Measurements from ENCODE around the gene WFDC5. TPM values are rescaled to one million over a fixed set of nuclear protein-coding genes. Genes with fewer than 3 reads are reported as not detected.

Gene WFDC5
- total and polyA plus RNA-seq, 9 of the 15 experiments (the other 6 are each of a cell fraction or from before 2014, with no cell fraction given), result not detected

DNA sequence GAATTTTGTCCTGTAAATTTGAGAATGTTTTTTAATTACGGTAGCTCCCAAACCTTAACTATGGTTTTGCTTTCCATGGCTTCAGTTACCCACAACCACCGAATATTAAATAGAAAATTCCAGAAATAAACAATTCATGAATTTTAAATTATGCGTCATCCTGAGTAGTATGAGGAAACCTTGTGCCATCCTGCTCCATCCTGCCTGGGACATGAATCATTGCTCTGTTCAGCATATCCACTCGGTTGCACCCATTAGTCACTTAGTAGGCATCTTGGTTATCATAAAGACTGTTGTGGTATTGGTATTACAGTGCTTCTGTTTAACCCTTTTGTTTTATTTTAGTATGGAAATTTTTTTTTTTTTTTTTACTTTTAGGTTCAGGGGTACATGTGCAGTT is 53.7 kb downstream of the WFDC5 start:
- H4K20me1 ChIP-seq (replicated peaks; ENCODE audit: control insufficient read depth, insufficient read depth, low read length), result no peaks in the 10 kb centered on the region
- ChIA-PET CTCF (ENCODE audit: low intra/inter-chr PET ratio) (no interaction called here), POLR2A (interaction anchor here (1.1 to 2.0 kb wide), 3 partner anchors 10 to 12 kb away, joined by 4 to 5 read pairs (median 4); no protein-coding TSS in a partner anchor)
- no peaks in the 10 kb centered on the region for H3K9me1 ChIP-seq (ENCODE audit: control insufficient read depth, insufficient read depth, low read length)
- H2AFZ ChIP-seq (ENCODE audit: low read depth, low read length), result no peak overlapping the region
- no peak overlapping the region for H3K27ac ChIP-seq (ENCODE audit: extremely low read depth, low read depth, low read length)
- no peak overlapping the region for H3K4me3 ChIP-seq
- no peak for TF ChIP-seq BRD4 (IDR thresholded peaks at IDR 0.05)
- no peak for TF ChIP-seq ZNF589 (CRISPR knock-in tag; IDR thresholded peaks at IDR 0.05; ENCODE audit: low read depth)
- TF ChIP-seq, protein P1, sequence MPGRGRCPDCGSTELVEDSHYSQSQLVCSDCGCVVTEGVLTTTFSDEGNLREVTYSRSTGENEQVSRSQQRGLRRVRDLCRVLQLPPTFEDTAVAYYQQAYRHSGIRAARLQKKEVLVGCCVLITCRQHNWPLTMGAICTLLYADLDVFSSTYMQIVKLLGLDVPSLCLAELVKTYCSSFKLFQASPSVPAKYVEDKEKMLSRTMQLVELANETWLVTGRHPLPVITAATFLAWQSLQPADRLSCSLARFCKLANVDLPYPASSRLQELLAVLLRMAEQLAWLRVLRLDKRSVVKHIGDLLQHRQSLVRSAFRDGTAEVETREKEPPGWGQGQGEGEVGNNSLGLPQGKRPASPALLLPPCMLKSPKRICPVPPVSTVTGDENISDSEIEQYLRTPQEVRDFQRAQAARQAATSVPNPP (IDR thresholded peaks at IDR 0.05; ENCODE audit: borderline replicate concordance, insufficient read depth, insufficient read length), result no peak
- TF ChIP-seq CC2D1A (IDR thresholded peaks at IDR 0.05), result no peak
- no peak for TF ChIP-seq KLF6 (CRISPR knock-in tag; IDR thresholded peaks at IDR 0.05; ENCODE audit: borderline replicate concordance)
- H3K9ac ChIP-seq (ENCODE audit: insufficient read depth in 1 of 2, low read depth in 2 of 2, low read length in 2 of 2), result no peak overlapping the region
- FAIRE-seq, result no peak
- BruUV-seq (replicated peaks), result no TSS peak
- no peaks in the 10 kb centered on the region; the same call in 2 of the 3 replicates for H3K79me2 ChIP-seq (ENCODE audit: control insufficient read depth, insufficient read depth, low read length)
- peaks cover 25% of the 10 kb centered on the region for H3K36me3 ChIP-seq (ENCODE audit: control insufficient read depth, insufficient read depth, low read length)
- H3K9me3 ChIP-seq (replicated peaks; ENCODE audit: control insufficient read depth, insufficient read depth, low read depth, low read length), result no peaks in the 10 kb centered on the region
- 73% methylated on average over 4 of the region's 4 CpGs for WGBS (ENCODE audit: insufficient coverage, low coverage, missing lambda C conversion rate)
- no peak for DNase-seq (ENCODE audit: extremely low read depth in 1 of 4, low spot score in 3 of 4)
- H3K4me2 ChIP-seq (ENCODE audit: insufficient read depth, low read length), result no peak overlapping the region
- ATAC-seq, result no peak
- in situ Hi-C loops (cut with MboI) (no loop called here), intact Hi-C loops (cut with micrococcal nuclease) (no loop called here)
- no peaks in the 10 kb centered on the region for H3K27me3 ChIP-seq (ENCODE audit: control insufficient read depth in 2 of 2, insufficient read depth in 2 of 2, low read length in 2 of 2)
- no peaks in the 10 kb centered on the region for H3K4me1 ChIP-seq (replicated peaks in 1 of 2; ENCODE audit: control insufficient read depth in 2 of 2, insufficient read depth in 2 of 2, low read length in 2 of 2)

DNA sequence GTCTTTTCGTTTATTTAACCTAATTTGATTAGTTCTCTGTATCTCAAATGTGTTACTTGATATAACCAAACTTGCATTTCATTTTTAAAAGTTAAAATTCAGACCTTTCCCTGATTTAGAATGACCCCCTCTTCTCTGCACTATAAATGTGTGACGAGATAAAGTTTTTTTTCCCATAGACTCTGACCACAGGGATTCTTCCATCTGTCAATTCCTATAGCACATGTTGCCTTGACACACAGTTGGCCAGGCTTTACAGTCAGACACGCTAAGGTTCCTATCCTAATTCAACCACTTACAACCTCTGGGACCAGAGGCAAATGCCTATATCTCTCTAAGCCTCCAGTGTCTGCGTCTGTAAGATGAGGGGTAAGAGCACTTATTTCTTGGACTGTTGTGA is 54.7 kb downstream of the WFDC5 start:
- H3K36me3 ChIP-seq (ENCODE audit: control insufficient read depth, insufficient read depth, low read length), result peaks cover 26% of the 10 kb centered on the region
- H3K9me1 ChIP-seq (ENCODE audit: control insufficient read depth, insufficient read depth, low read length), result no peaks in the 10 kb centered on the region
- TF ChIP-seq RBM25 (IDR thresholded peaks at IDR 0.05; ENCODE audit: low read depth, low read length, severe bottlenecking), result no peak
- CTCF ChIA-PET (ENCODE audit: low intra/inter-chr PET ratio), result no interaction called here
- no peak overlapping the region for H3K27ac ChIP-seq (ENCODE audit: extremely low read depth, low read depth, low read length)
- BruUV-seq (replicated peaks), result no TSS peak
- in situ Hi-C loops (cut with MboI), result no loop called here
- WGBS (ENCODE audit: insufficient coverage, low coverage, missing lambda C conversion rate), result 44% methylated on average over 4 of the region's 4 CpGs
- H3K9ac ChIP-seq (ENCODE audit: insufficient read depth in 1 of 2, low read depth in 2 of 2, low read length in 2 of 2), result no peak overlapping the region
- POLR2A ChIA-PET, result interaction anchor here (1.1 to 2.0 kb wide), 2 partner anchors 11 to 12 kb away, joined by 4 to 5 read pairs; no protein-coding TSS in a partner anchor
- no peaks in the 10 kb centered on the region; the same call in 2 of the 3 replicates for H3K79me2 ChIP-seq (ENCODE audit: control insufficient read depth, insufficient read depth, low read length)
- H3K4me2 ChIP-seq (ENCODE audit: insufficient read depth, low read length), result no peak overlapping the region
- H4K20me1 ChIP-seq (replicated peaks; ENCODE audit: control insufficient read depth, insufficient read depth, low read length), result no peaks in the 10 kb centered on the region
- H3K9me3 ChIP-seq (replicated peaks; ENCODE audit: control insufficient read depth, insufficient read depth, low read depth, low read length), result no peaks in the 10 kb centered on the region
- no peak overlapping the region for H3K4me3 ChIP-seq
- DNase-seq (ENCODE audit: extremely low read depth in 1 of 4, low spot score in 3 of 4) (no peak), ATAC-seq (no peak), FAIRE-seq (no peak)
- no peaks in the 10 kb centered on the region for H3K27me3 ChIP-seq (ENCODE audit: control insufficient read depth in 2 of 2, insufficient read depth in 2 of 2, low read length in 2 of 2)
- no peaks in the 10 kb centered on the region for H3K4me1 ChIP-seq (replicated peaks in 1 of 2; ENCODE audit: control insufficient read depth in 2 of 2, insufficient read depth in 2 of 2, low read length in 2 of 2)
- intact Hi-C loops (cut with micrococcal nuclease), result no loop called here
- no peak overlapping the region for H2AFZ ChIP-seq (ENCODE audit: low read depth, low read length)

Other genes with a start within 250 kb of the WFDC5 start
Only the 7 nearest of the 14 such genes appear.
- gene STK4, start 148.7 kb downstream of the WFDC5 start, total RNA-seq (2014; rRNA removed), result 17.1 and 19.8 TPM in 2 replicates
- 30.6 and 33.8 TPM in 2 replicates for gene STK4, start 148.7 kb downstream of the WFDC5 start, total RNA-seq (2014; rRNA removed; fragmentation: Illumina TruSeq; extraction: Trizol)
- 27.6 and 30.4 TPM in 2 replicates for gene STK4, start 148.7 kb downstream of the WFDC5 start, total RNA-seq (2015; rRNA removed; fragmentation: Illumina TruSeq; extraction: Trizol)
- gene STK4, start 148.7 kb downstream of the WFDC5 start, total RNA-seq (2021), result 27.4 and 27.5 TPM in 2 replicates
- 22.7 and 29.7 TPM in 2 replicates for gene STK4, start 148.7 kb downstream of the WFDC5 start, polyA plus RNA-seq (2011; rRNA removed)
- gene STK4, start 148.7 kb downstream of the WFDC5 start, polyA plus RNA-seq (2014; fragmentation: Illumina TruSeq; extraction: Trizol), result 20.3 and 22.2 TPM in 2 replicates
- gene STK4, start 148.7 kb downstream of the WFDC5 start, polyA plus RNA-seq (2014; fragmentation: Nextera tagmentation; extraction: Ambion mirVana), result 10 to 100 TPM; 11.9 to 12.0 TPM
- gene STK4, start 148.7 kb downstream of the WFDC5 start, polyA plus RNA-seq (2014; rRNA removed), result 16.7 and 19.0 TPM in 2 replicates
- not detected in 2 replicates for gene KCNS1, start 14.0 kb downstream of the WFDC5 start, total RNA-seq (2014; rRNA removed)
- gene KCNS1, start 14.0 kb downstream of the WFDC5 start, total RNA-seq (2014; rRNA removed; fragmentation: Illumina TruSeq; extraction: Trizol), result not detected in 2 replicates
- not detected in 2 replicates for gene KCNS1, start 14.0 kb downstream of the WFDC5 start, total RNA-seq (2015; rRNA removed; fragmentation: Illumina TruSeq; extraction: Trizol)
- not detected in 2 replicates for gene KCNS1, start 14.0 kb downstream of the WFDC5 start, total RNA-seq (2021)
- not detected in 2 replicates for gene KCNS1, start 14.0 kb downstream of the WFDC5 start, polyA plus RNA-seq (2011; rRNA removed)
- gene KCNS1, start 14.0 kb downstream of the WFDC5 start, polyA plus RNA-seq (2014; fragmentation: Illumina TruSeq; extraction: Trizol), result not detected in 2 replicates
- gene KCNS1, start 14.0 kb downstream of the WFDC5 start, polyA plus RNA-seq (2014; fragmentation: Nextera tagmentation; extraction: Ambion mirVana), result not detected
- not detected in 2 replicates for gene KCNS1, start 14.0 kb downstream of the WFDC5 start, polyA plus RNA-seq (2014; rRNA removed)
- gene WFDC12, start 9.3 kb upstream of the WFDC5 start, total RNA-seq (2014; rRNA removed), result not detected in 2 replicates
- gene WFDC12, start 9.3 kb upstream of the WFDC5 start, total RNA-seq (2014; rRNA removed; fragmentation: Illumina TruSeq; extraction: Trizol), result not detected in 2 replicates
- not detected in 2 replicates for gene WFDC12, start 9.3 kb upstream of the WFDC5 start, total RNA-seq (2015; rRNA removed; fragmentation: Illumina TruSeq; extraction: Trizol)
- not detected in 2 replicates for gene WFDC12, start 9.3 kb upstream of the WFDC5 start, total RNA-seq (2021)
- gene WFDC12, start 9.3 kb upstream of the WFDC5 start, polyA plus RNA-seq (2011; rRNA removed), result not detected in 2 replicates
- gene WFDC12, start 9.3 kb upstream of the WFDC5 start, polyA plus RNA-seq (2014; fragmentation: Illumina TruSeq; extraction: Trizol), result not detected in 2 replicates
- not detected for gene WFDC12, start 9.3 kb upstream of the WFDC5 start, polyA plus RNA-seq (2014; fragmentation: Nextera tagmentation; extraction: Ambion mirVana)
- not detected in 2 replicates for gene WFDC12, start 9.3 kb upstream of the WFDC5 start, polyA plus RNA-seq (2014; rRNA removed)
- gene PI3, start 59.7 kb upstream of the WFDC5 start, total RNA-seq (2014; rRNA removed), result not detected in 2 replicates
- gene PI3, start 59.7 kb upstream of the WFDC5 start, total RNA-seq (2014; rRNA removed; fragmentation: Illumina TruSeq; extraction: Trizol), result not detected in 2 replicates
- gene PI3, start 59.7 kb upstream of the WFDC5 start, total RNA-seq (2015; rRNA removed; fragmentation: Illumina TruSeq; extraction: Trizol), result not detected in 2 replicates
- not detected in 2 replicates for gene PI3, start 59.7 kb upstream of the WFDC5 start, total RNA-seq (2021)
- gene PI3, start 59.7 kb upstream of the WFDC5 start, polyA plus RNA-seq (2011; rRNA removed), result not detected in 2 replicates
- gene PI3, start 59.7 kb upstream of the WFDC5 start, polyA plus RNA-seq (2014; fragmentation: Illumina TruSeq; extraction: Trizol), result not detected in 2 replicates
- gene PI3, start 59.7 kb upstream of the WFDC5 start, polyA plus RNA-seq (2014; fragmentation: Nextera tagmentation; extraction: Ambion mirVana), result not detected
- gene PI3, start 59.7 kb upstream of the WFDC5 start, polyA plus RNA-seq (2014; rRNA removed), result not detected in 2 replicates
- not detected in 2 replicates for gene SEMG1, start 91.9 kb upstream of the WFDC5 start, total RNA-seq (2014; rRNA removed)
- gene SEMG1, start 91.9 kb upstream of the WFDC5 start, total RNA-seq (2014; rRNA removed; fragmentation: Illumina TruSeq; extraction: Trizol), result not detected in 2 replicates
- gene SEMG1, start 91.9 kb upstream of the WFDC5 start, total RNA-seq (2015; rRNA removed; fragmentation: Illumina TruSeq; extraction: Trizol), result not detected in 2 replicates
- not detected in 2 replicates for gene SEMG1, start 91.9 kb upstream of the WFDC5 start, total RNA-seq (2021)
- not detected in 2 replicates for gene SEMG1, start 91.9 kb upstream of the WFDC5 start, polyA plus RNA-seq (2011; rRNA removed)
- gene SEMG1, start 91.9 kb upstream of the WFDC5 start, polyA plus RNA-seq (2014; fragmentation: Illumina TruSeq; extraction: Trizol), result not detected in 2 replicates
- not detected for gene SEMG1, start 91.9 kb upstream of the WFDC5 start, polyA plus RNA-seq (2014; fragmentation: Nextera tagmentation; extraction: Ambion mirVana)
- gene SEMG1, start 91.9 kb upstream of the WFDC5 start, polyA plus RNA-seq (2014; rRNA removed), result not detected in 2 replicates
- not detected in 2 replicates for gene SEMG2, start 106.2 kb upstream of the WFDC5 start, total RNA-seq (2014; rRNA removed)
- not detected in 2 replicates for gene SEMG2, start 106.2 kb upstream of the WFDC5 start, total RNA-seq (2014; rRNA removed; fragmentation: Illumina TruSeq; extraction: Trizol)
- gene SEMG2, start 106.2 kb upstream of the WFDC5 start, total RNA-seq (2015; rRNA removed; fragmentation: Illumina TruSeq; extraction: Trizol), result not detected in 2 replicates
- gene SEMG2, start 106.2 kb upstream of the WFDC5 start, total RNA-seq (2021), result not detected in 2 replicates
- not detected in 2 replicates for gene SEMG2, start 106.2 kb upstream of the WFDC5 start, polyA plus RNA-seq (2011; rRNA removed)
- gene SEMG2, start 106.2 kb upstream of the WFDC5 start, polyA plus RNA-seq (2014; fragmentation: Illumina TruSeq; extraction: Trizol), result not detected in 2 replicates
- not detected for gene SEMG2, start 106.2 kb upstream of the WFDC5 start, polyA plus RNA-seq (2014; fragmentation: Nextera tagmentation; extraction: Ambion mirVana)
- gene SEMG2, start 106.2 kb upstream of the WFDC5 start, polyA plus RNA-seq (2014; rRNA removed), result not detected in 2 replicates
- not detected in 2 replicates for gene SLPI, start 139.4 kb upstream of the WFDC5 start, total RNA-seq (2014; rRNA removed)
- not detected in 2 replicates for gene SLPI, start 139.4 kb upstream of the WFDC5 start, total RNA-seq (2014; rRNA removed; fragmentation: Illumina TruSeq; extraction: Trizol)
- not detected in 2 replicates for gene SLPI, start 139.4 kb upstream of the WFDC5 start, total RNA-seq (2015; rRNA removed; fragmentation: Illumina TruSeq; extraction: Trizol)
- 0.67 and 0.78 TPM in 2 replicates for gene SLPI, start 139.4 kb upstream of the WFDC5 start, total RNA-seq (2021)
- gene SLPI, start 139.4 kb upstream of the WFDC5 start, polyA plus RNA-seq (2011; rRNA removed), result not detected in 2 replicates
- not detected in 2 replicates for gene SLPI, start 139.4 kb upstream of the WFDC5 start, polyA plus RNA-seq (2014; fragmentation: Illumina TruSeq; extraction: Trizol)
- gene SLPI, start 139.4 kb upstream of the WFDC5 start, polyA plus RNA-seq (2014; fragmentation: Nextera tagmentation; extraction: Ambion mirVana), result not detected
- not detected in 2 replicates for gene SLPI, start 139.4 kb upstream of the WFDC5 start, polyA plus RNA-seq (2014; rRNA removed)

All from K562 (cell line).